A549 (cell line): ENCODE measurements around the gene PPP1R3E. TPM values are rescaled to one million over a fixed set of nuclear protein-coding genes. Genes with fewer than 3 reads are reported as not detected.

Experiments used
- ATAC-seq, 2 experiments: fragments of 200-7000 bp in 1 of 2; fragments of >200 bp in 1 of 2; cut with Nextera tagmentation in 1 of 2; cut with Tn5 transposase in 1 of 2; 3 replicates each; pipeline versions ENCODE4 v1.8.0 to v1.9.1; 2018 to 2020; ENCODE audit warnings: mild to moderate bottlenecking in 1 of 2, moderate library complexity in 1 of 2
- CTCF ChIA-PET: fragments of 300-600 bp; sonication (Branson Sonifier 250); formaldehyde crosslinking; extraction: SDS; loops from one replicate; lab custom pipeline; 2021; ENCODE audit warnings: antibody characterized with exemption, inconsistent platforms; lab: Yijun Ruan, JAX
- POLR2A ChIA-PET: fragments of 350-600 bp; formaldehyde crosslinking; extraction: SDS; loops from one replicate; lab custom pipeline; 2021; ENCODE audit warnings: antibody characterized with exemption, inconsistent platforms; lab: Yijun Ruan, JAX
- DNase-seq, 2 experiments: peaks; one replicate each; pipeline versions ENCODE4 v3.0.0 to v3.0.0-alpha.2; 2011 to 2016; ENCODE audit warnings: low read depth in 1 of 2, low spot score in 1 of 2
- FAIRE-seq: peaks from 2 replicates; lab custom pipeline; 2011; peaks lifted over from hg19 to GRCh38; lab: Jason Lieb, UNC
- H3K27ac ChIP-seq, 2 experiments: fragments of >200 bp; sonication (Bioruptor Twin); formaldehyde crosslinking; 3 replicates each; pipeline ENCODE4 v1.5.1; 2016 to 2017
- H3K4me1 ChIP-seq: fragments of >200 bp; sonication (Bioruptor Twin); formaldehyde crosslinking; 3 replicates; pipeline ENCODE4 v1.6.1; 2016
- H3K4me2 ChIP-seq: fragments of >200 bp; sonication (Bioruptor Twin); formaldehyde crosslinking; 3 replicates; pipeline ENCODE4 v1.6.1; 2016
- H3K4me3 ChIP-seq: fragments of >200 bp; sonication (Bioruptor Twin); formaldehyde crosslinking; 3 replicates; pipeline ENCODE4 v1.5.1; 2016
- H3K9me3 ChIP-seq: fragments of >200 bp; sonication (Bioruptor Twin); formaldehyde crosslinking; 3 replicates; pipeline ENCODE4 v1.6.1; 2016
- CBX2 ChIP-seq: fragments of 200-600 bp; sonication (generic); IDR thresholded peaks from 2 replicates; pipeline ENCODE4 v1.6.1; 2016; ENCODE audit warnings: low read depth, mild to moderate bottlenecking, borderline replicate concordance
- CBX8 ChIP-seq: fragments of 200-600 bp; sonication (generic); IDR thresholded peaks from 2 replicates; pipeline ENCODE4 v1.6.1; 2016
- CEBPB ChIP-seq, 2 experiments: fragments of >200 bp in 1 of 2; sonication (Bioruptor Twin) in 1 of 2; formaldehyde crosslinking in 1 of 2; IDR thresholded peaks; 2 replicates each; pipeline ENCODE4 v1.6.1; 2012 to 2016
- EHMT2 ChIP-seq: fragments of 200-600 bp; sonication (generic); IDR thresholded peaks from 2 replicates; pipeline ENCODE4 v1.6.1; 2016; ENCODE audit warnings: antibody characterized with exemption, low read depth, mild to moderate bottlenecking, moderate library complexity
- HEYL ChIP-seq: fragments of 250-450 bp; sonication (Bioruptor Pico); IDR thresholded peaks from 2 replicates; pipeline ENCODE4 v1.8.0; 2021; ENCODE audit warnings: mild to moderate bottlenecking, moderate library complexity
- HOXA7 ChIP-seq: fragments of 250-450 bp; sonication (Bioruptor Pico); IDR thresholded peaks from 2 replicates; pipeline ENCODE4 v1.5.0; 2020; ENCODE audit warnings: mild to moderate bottlenecking, moderate library complexity
- POLR2A ChIP-seq: IDR thresholded peaks from 2 replicates; pipeline ENCODE4 v1.6.1; 2012; ENCODE audit warnings: mild to moderate bottlenecking, low read length
- POLR2AphosphoS2 ChIP-seq: conservative IDR thresholded peaks from 2 replicates; pipeline ENCODE4 v1.6.1; 2012; ENCODE audit warnings: low read length, improper control_type of control experiment, inconsistent platforms
- RAD21 ChIP-seq, 2 experiments: fragments of >200 bp in 1 of 2; sonication (Bioruptor Twin) in 1 of 2; formaldehyde crosslinking in 1 of 2; IDR thresholded peaks in 1 of 2; conservative IDR thresholded peaks in 1 of 2; 2 replicates in 1 of 2; 3 replicates in 1 of 2; pipeline ENCODE4 v1.6.1; 2012 to 2018; ENCODE audit warnings: inconsistent platforms in 1 of 2
- RNF2 ChIP-seq: fragments of 200-600 bp; sonication (generic); IDR thresholded peaks from 2 replicates; pipeline ENCODE4 v1.6.1; 2016; ENCODE audit warnings: low read depth, mild to moderate bottlenecking, antibody characterized with exemption, moderate library complexity, borderline replicate concordance
- SREBF2 ChIP-seq: fragments of 450-650 bp; IDR thresholded peaks from 2 replicates; pipeline ENCODE4 v1.6.1; 2014; ENCODE audit warnings: mild to moderate bottlenecking, moderate library complexity
- ZFP36 ChIP-seq: fragments of 450-650 bp; IDR thresholded peaks from 2 replicates; pipeline ENCODE4 v1.6.1; 2014; ENCODE audit warnings: borderline replicate concordance; ENCODE audit not compliant: partially characterized antibody
- ZSCAN20 ChIP-seq: fragments of 250-450 bp; sonication (Bioruptor Pico); IDR thresholded peaks from 2 replicates; pipeline ENCODE4 v1.8.0; 2022; ENCODE audit warnings: mild to moderate bottlenecking, moderate library complexity
- WGBS: methylation state at CpG from one replicate; pipeline ENCODE4 v1.1.6; 2017; ENCODE audit errors: missing lambda C conversion rate; 5-methylcytosine and 5-hydroxymethylcytosine counted together
- polyA plus RNA-seq, 4 experiments: library from polyadenylated mRNA; depleted of rRNA in 3 of 4; stranded (reverse); fragments of >200 nt; fragmentation: RNase III in 1 of 4; extraction: RNeasy Plus Mini Kit Qiagen cat#74134 plus additional on column Dnase treatment in 1 of 4; gene quantifications; 2 replicates in 3 of 4; 3 replicates in 1 of 4; pipeline ENCODE4 v1.2.3, GENCODE V29; 2011 to 2017
- TF ChIP-seq, protein P1 (sequence below): fragments of 450-650 bp; IDR thresholded peaks from 2 replicates; pipeline ENCODE4 v1.6.1; 2014; ENCODE audit warnings: antibody characterized with exemption
- TF ChIP-seq, protein P2 (sequence below): fragments of >200 bp; sonication (Bioruptor Twin); formaldehyde crosslinking; IDR thresholded peaks from 3 replicates; pipeline ENCODE4 v1.6.1; 2016
- TF ChIP-seq, protein P3 (sequence below): IDR thresholded peaks from 2 replicates; pipeline ENCODE4 v1.6.1; 2012
- TF ChIP-seq, protein P4 (sequence below): fragments of >200 bp; sonication (Bioruptor Twin); formaldehyde crosslinking; IDR thresholded peaks from 3 replicates; pipeline ENCODE4 v1.5.1; 2016
- TF ChIP-seq, protein P5 (sequence below): IDR thresholded peaks from 2 replicates; pipeline ENCODE4 v1.6.1; 2012
- TF ChIP-seq, protein P6 (sequence below): fragments of 200-600 bp; sonication (generic); IDR thresholded peaks from 2 replicates; pipeline ENCODE4 v1.6.1; 2016; ENCODE audit warnings: antibody characterized with exemption, mild to moderate bottlenecking, moderate library complexity

Gene PPP1R3E
- polyA plus RNA-seq, 2 of the 4 experiments (the other 2 are of a cell fraction), result 7.5 to 11.1 TPM

DNA sequence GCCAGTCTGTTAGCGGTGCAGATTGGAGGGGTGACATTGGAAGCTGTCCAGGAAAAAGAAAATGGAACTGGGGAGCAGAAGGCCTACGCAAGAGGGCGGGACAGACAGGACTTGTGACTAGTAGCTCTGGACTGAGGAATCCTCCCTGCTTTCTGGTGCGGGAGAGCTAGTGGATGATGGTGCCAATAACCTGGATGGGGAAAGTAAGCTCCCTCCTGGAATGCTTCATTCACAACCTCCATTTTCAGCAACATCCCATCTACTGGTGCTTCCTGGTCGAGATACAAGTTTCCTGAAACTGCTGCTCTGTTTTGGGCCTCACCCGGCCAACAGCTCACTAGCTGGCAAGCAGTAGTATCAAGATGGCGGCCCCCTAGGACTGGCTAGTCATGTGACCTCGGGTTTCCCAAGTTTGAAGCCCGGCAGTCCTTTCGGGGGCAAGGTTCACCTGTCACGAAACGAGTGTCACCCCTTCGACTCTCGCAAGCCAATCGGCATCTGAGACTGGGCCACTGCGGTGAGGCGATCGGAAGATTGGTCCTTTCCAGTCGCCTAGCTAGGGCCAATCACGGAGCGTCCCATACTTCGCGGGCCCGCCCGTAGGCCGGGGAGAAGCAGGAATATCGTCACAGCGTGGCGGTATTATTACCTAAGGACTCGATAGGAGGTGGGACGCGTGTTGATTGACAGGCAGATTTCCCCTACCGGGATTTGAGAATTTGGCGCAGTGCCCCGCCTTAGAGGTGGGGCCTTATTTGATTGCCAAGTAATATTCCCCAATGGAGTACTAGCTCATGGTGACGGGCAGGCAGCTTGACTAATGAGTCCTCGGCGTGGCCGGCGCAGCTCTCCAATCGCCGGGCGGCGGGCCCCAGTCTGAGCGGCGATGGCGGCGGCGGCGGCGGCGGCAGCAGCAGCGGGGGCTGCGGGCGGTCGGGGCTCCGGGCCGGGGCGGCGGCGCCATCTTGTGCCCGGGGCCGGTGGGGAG lies 18.2 kb upstream of the PPP1R3E start, which contains the start of gene PABPN1 (continued):
- TF ChIP-seq, protein P1, sequence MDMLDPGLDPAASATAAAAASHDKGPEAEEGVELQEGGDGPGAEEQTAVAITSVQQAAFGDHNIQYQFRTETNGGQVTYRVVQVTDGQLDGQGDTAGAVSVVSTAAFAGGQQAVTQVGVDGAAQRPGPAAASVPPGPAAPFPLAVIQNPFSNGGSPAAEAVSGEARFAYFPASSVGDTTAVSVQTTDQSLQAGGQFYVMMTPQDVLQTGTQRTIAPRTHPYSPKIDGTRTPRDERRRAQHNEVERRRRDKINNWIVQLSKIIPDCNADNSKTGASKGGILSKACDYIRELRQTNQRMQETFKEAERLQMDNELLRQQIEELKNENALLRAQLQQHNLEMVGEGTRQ, result peak; percentile 93
- TF ChIP-seq HOXA7 (CRISPR knock-in tag) (no peak), EHMT2 (peak; percentile 56; the same call in 1 of the 2 replicates), ZFP36 (no peak), CEBPB (IDR thresholded peaks at IDR 0.05) (peak in 1 of 2 experiments; percentile 61; a peak in 1 of 4 replicates), RAD21 (conservative IDR thresholded peaks at IDR 0.05 in 1 of 2, IDR thresholded peaks at IDR 0.05 in 1 of 2) (no peak)

DNA sequence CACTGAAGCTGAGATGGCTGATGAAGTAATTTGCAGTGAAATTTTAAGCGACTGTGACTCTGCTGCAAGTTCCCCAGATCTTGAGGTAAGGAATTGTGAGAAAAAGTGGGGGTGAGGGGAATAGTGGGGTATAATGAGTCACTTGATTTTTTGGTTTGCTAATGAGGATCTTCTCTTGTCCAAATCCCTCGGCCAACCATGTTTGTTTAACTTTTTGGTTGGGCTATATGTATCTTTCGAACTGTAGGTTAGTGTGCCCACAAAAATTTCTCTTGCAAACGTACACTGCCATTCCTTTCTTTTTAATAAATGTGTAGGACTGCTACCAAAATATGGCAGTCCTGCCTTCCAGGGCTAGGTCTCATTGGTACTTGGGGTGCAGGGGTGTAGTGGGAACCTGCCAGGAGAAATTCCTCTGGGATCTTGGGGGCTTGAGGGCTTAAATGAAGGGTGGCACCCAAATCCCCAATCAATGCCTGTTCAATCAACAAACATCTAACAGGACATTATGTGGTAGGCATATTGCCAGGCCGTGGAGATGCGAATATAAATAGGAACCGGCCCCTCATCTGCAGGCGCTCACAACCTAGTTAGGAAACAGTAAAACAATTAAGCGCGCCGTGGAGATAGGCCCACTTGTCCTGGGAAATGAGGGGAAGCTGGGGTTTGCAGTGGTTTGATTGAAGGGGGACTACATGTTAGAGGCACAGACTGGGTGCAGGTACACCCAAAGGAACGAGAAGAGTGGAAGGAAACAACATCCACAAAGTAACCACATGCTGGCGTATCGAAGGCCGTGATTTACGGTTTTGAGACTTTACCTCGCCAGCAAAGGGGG lies 17.3 kb upstream of the PPP1R3E start:
- WGBS, result 94% methylated on average over 17 of the region's 17 CpGs
- Histone ChIP-seq H3K27ac (peak overlapping the region; percentile 83 to 91), H3K4me2 (peak overlapping the region; percentile 78), H3K4me1 (peaks cover 24% of the 10 kb centered on the region), H3K9me3 (no peaks in the 10 kb centered on the region), H3K4me3 (peak overlapping the region; percentile 37)
- no peak for DNase-seq
- ATAC-seq, result no peak
- POLR2A ChIA-PET, result interaction anchor here (1.1 to 3.2 kb wide), 7 partner anchors 13 to 236 kb away, joined by 4 to 64 read pairs (median 13); partner anchors contain the start of genes ACIN1, BCL2L2, C14orf119 and HOMEZ
- TF ChIP-seq, protein P2, sequence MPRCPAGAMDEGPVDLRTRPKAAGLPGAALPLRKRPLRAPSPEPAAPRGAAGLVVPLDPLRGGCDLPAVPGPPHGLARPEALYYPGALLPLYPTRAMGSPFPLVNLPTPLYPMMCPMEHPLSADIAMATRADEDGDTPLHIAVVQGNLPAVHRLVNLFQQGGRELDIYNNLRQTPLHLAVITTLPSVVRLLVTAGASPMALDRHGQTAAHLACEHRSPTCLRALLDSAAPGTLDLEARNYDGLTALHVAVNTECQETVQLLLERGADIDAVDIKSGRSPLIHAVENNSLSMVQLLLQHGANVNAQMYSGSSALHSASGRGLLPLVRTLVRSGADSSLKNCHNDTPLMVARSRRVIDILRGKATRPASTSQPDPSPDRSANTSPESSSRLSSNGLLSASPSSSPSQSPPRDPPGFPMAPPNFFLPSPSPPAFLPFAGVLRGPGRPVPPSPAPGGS, result no peak
- TF ChIP-seq SREBF2, result no peak
- no peak for TF ChIP-seq POLR2AphosphoS2
- no peak for TF ChIP-seq CBX8
- FAIRE-seq, result no peak
- CTCF ChIA-PET, result interaction anchor here (0.6 to 5.2 kb wide), 9 partner anchors 10 to 60 kb away, joined by 3 to 30 read pairs (median 8); partner anchors contain the start of genes BCL2L2 and PPP1R3E

DNA sequence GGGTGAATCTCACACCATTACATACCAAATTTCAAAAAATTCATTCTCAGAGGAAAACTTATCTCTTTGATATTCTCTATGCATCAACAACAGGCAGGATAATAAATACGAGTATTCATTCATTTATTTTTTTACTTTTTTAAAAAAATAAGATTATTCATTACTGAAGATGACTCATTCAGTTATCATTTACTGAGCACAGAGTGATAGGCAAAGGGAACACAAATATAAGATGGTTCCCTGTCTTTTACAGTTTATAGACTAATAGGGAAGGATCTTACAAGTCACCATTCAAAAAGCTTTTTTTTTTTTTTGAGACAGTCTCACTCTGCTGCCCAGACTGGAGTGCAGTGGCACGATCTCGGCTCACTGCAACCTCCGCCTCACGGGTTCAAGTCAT lies 13.6 kb upstream of the PPP1R3E start:
- no peaks in the 10 kb centered on the region for H3K9me3 ChIP-seq
- H3K4me3 ChIP-seq, result no peak overlapping the region
- ATAC-seq, result no peak
- H3K27ac ChIP-seq, result no peak overlapping the region
- no peak for DNase-seq
- FAIRE-seq, result no peak
- peaks cover 9% of the 10 kb centered on the region for H3K4me1 ChIP-seq
- ChIA-PET POLR2A (interaction anchor here (0.6 to 1.2 kb wide), 2 partner anchors 9 to 798 kb away, joined by 3 to 6 read pairs; partner anchors contain the start of genes BCL2L2, DCAF11 and NRL), CTCF (interaction anchor here (0.6 to 1.6 kb wide), 2 partner anchors 21 to 24 kb away, joined by 3 to 6 read pairs; no protein-coding TSS in a partner anchor)
- 86% methylated on average over 5 of the region's 5 CpGs for WGBS
- TF ChIP-seq, protein P3, sequence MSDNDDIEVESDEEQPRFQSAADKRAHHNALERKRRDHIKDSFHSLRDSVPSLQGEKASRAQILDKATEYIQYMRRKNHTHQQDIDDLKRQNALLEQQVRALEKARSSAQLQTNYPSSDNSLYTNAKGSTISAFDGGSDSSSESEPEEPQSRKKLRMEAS, result no peak
- TF ChIP-seq, protein P4, sequence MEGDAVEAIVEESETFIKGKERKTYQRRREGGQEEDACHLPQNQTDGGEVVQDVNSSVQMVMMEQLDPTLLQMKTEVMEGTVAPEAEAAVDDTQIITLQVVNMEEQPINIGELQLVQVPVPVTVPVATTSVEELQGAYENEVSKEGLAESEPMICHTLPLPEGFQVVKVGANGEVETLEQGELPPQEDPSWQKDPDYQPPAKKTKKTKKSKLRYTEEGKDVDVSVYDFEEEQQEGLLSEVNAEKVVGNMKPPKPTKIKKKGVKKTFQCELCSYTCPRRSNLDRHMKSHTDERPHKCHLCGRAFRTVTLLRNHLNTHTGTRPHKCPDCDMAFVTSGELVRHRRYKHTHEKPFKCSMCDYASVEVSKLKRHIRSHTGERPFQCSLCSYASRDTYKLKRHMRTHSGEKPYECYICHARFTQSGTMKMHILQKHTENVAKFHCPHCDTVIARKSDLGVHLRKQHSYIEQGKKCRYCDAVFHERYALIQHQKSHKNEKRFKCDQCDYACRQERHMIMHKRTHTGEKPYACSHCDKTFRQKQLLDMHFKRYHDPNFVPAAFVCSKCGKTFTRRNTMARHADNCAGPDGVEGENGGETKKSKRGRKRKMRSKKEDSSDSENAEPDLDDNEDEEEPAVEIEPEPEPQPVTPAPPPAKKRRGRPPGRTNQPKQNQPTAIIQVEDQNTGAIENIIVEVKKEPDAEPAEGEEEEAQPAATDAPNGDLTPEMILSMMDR, result no peak
- no peak for TF ChIP-seq POLR2A
- no peak for TF ChIP-seq ZSCAN20
- TF ChIP-seq RAD21 (conservative IDR thresholded peaks at IDR 0.05 in 1 of 2, IDR thresholded peaks at IDR 0.05 in 1 of 2), result no peak
- TF ChIP-seq, protein P5, sequence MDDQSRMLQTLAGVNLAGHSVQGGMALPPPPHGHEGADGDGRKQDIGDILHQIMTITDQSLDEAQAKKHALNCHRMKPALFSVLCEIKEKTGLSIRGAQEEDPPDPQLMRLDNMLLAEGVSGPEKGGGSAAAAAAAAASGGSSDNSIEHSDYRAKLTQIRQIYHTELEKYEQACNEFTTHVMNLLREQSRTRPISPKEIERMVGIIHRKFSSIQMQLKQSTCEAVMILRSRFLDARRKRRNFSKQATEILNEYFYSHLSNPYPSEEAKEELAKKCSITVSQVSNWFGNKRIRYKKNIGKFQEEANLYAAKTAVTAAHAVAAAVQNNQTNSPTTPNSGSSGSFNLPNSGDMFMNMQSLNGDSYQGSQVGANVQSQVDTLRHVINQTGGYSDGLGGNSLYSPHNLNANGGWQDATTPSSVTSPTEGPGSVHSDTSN, result no peak
- TF ChIP-seq RNF2, result no peak
- TF ChIP-seq HEYL (CRISPR knock-in tag), result no peak
- TF ChIP-seq, protein P6, sequence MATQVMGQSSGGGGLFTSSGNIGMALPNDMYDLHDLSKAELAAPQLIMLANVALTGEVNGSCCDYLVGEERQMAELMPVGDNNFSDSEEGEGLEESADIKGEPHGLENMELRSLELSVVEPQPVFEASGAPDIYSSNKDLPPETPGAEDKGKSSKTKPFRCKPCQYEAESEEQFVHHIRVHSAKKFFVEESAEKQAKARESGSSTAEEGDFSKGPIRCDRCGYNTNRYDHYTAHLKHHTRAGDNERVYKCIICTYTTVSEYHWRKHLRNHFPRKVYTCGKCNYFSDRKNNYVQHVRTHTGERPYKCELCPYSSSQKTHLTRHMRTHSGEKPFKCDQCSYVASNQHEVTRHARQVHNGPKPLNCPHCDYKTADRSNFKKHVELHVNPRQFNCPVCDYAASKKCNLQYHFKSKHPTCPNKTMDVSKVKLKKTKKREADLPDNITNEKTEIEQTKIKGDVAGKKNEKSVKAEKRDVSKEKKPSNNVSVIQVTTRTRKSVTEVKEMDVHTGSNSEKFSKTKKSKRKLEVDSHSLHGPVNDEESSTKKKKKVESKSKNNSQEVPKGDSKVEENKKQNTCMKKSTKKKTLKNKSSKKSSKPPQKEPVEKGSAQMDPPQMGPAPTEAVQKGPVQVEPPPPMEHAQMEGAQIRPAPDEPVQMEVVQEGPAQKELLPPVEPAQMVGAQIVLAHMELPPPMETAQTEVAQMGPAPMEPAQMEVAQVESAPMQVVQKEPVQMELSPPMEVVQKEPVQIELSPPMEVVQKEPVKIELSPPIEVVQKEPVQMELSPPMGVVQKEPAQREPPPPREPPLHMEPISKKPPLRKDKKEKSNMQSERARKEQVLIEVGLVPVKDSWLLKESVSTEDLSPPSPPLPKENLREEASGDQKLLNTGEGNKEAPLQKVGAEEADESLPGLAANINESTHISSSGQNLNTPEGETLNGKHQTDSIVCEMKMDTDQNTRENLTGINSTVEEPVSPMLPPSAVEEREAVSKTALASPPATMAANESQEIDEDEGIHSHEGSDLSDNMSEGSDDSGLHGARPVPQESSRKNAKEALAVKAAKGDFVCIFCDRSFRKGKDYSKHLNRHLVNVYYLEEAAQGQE, result no peak
- no peak for TF ChIP-seq CBX2
- TF ChIP-seq, all 56 proteins: peak for 0
- no peak overlapping the region for H3K4me2 ChIP-seq
